H1 (cell line): ENCODE measurements around the gene EPHB1.

ENCODE experiments used
- ATF3 ChIP-seq: IDR thresholded peaks from 2 replicates; pipeline ENCODE4 v1.6.1; 2011; ENCODE audit warnings: low read depth, mild to moderate bottlenecking, low read length; ENCODE audit not compliant: insufficient read depth
- BACH1 ChIP-seq: IDR thresholded peaks from 2 replicates; pipeline ENCODE4 v1.6.1; 2012; ENCODE audit warnings: low read length, improper control_type of control experiment
- EZH2 ChIP-seq: fragments of 200-600 bp; sonication (generic); IDR thresholded peaks from 2 replicates; pipeline ENCODE4 v1.7.1; 2012; ENCODE audit warnings: low read depth, mild to moderate bottlenecking, moderate library complexity, low read length, inconsistent platforms; ENCODE audit not compliant: severe bottlenecking
- FOSL1 ChIP-seq: IDR thresholded peaks from 2 replicates; pipeline ENCODE4 v1.6.1; 2011; ENCODE audit warnings: mild to moderate bottlenecking, low read depth, low read length, moderate library complexity; ENCODE audit not compliant: insufficient read depth
- GABPA ChIP-seq: IDR thresholded peaks from 2 replicates; pipeline ENCODE4 v1.6.1; 2011; ENCODE audit warnings: mild to moderate bottlenecking, low read length, moderate library complexity, borderline replicate concordance; ENCODE audit not compliant: insufficient read depth
- PHF8 ChIP-seq: fragments of 200-600 bp; sonication (generic); conservative IDR thresholded peaks from 2 replicates; pipeline ENCODE4 v1.7.1; 2012; ENCODE audit warnings: low read depth, mild to moderate bottlenecking, inconsistent platforms, low read length, moderate library complexity
- TF ChIP-seq, protein P1 (sequence below), 3 experiments: IDR thresholded peaks; 1 replicate in 2 of 3; 2 replicates in 1 of 3; pipeline versions ENCODE4 v1.5.1 to v1.6.1; 2011; ENCODE audit warnings: low read length in 3 of 3, mild to moderate bottlenecking in 3 of 3, inconsistent platforms in 2 of 3, low read depth in 1 of 3, moderate library complexity in 1 of 3; ENCODE audit not compliant: insufficient read depth in 1 of 3; ENCODE audit errors: control extremely low read depth in 1 of 3

- TF ChIP-seq PHF8 (no peak), EZH2 (no peak), FOSL1 (no peak), BACH1 (no peak), GABPA (no peak), ATF3 (no peak)
- TF ChIP-seq, protein P1, sequence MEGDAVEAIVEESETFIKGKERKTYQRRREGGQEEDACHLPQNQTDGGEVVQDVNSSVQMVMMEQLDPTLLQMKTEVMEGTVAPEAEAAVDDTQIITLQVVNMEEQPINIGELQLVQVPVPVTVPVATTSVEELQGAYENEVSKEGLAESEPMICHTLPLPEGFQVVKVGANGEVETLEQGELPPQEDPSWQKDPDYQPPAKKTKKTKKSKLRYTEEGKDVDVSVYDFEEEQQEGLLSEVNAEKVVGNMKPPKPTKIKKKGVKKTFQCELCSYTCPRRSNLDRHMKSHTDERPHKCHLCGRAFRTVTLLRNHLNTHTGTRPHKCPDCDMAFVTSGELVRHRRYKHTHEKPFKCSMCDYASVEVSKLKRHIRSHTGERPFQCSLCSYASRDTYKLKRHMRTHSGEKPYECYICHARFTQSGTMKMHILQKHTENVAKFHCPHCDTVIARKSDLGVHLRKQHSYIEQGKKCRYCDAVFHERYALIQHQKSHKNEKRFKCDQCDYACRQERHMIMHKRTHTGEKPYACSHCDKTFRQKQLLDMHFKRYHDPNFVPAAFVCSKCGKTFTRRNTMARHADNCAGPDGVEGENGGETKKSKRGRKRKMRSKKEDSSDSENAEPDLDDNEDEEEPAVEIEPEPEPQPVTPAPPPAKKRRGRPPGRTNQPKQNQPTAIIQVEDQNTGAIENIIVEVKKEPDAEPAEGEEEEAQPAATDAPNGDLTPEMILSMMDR (IDR thresholded peaks at IDR 0.05; ENCODE audit: control extremely low read depth in 1 of 3, insufficient read depth in 1 of 3, low read depth in 1 of 3, low read length in 3 of 3) = peak in 1 of 3 experiments; percentile 20; a peak in 1 of 4 replicates
Measured at GRCh38 chr3:134896696-134897095, 101.6 kb downstream of the EPHB1 start.
